OCI-LY7 (cell line): ENCODE results near the gene PPP1CA. TPM values are rescaled to one million over a fixed set of nuclear protein-coding genes. Genes with fewer than 3 reads are reported as not detected.
A peak's percentile ranks its signal among the peaks of the same experiment; 100 is the strongest.

Experiments used
- BruUV-seq: library from RNA; stranded (reverse); fragments of 400-500 nt; replicated peaks from 2 replicates; lab custom pipeline; 2021; lab: Mats Ljungman, UMichigan
- CTCF ChIA-PET: fragments of 300-600 bp; sonication (Branson Sonifier 250); formaldehyde crosslinking; loops from one replicate; lab custom pipeline; 2022; ENCODE audit warnings: antibody characterized with exemption; ENCODE audit not compliant: unreplicated experiment; lab: Charles Lee
- POLR2A ChIA-PET: fragments of 300-600 bp; sonication (Branson Sonifier 250); formaldehyde crosslinking; loops from one replicate; lab custom pipeline; 2022; ENCODE audit warnings: antibody characterized with exemption; lab: Charles Lee
- DNase-seq: peaks from one replicate; pipeline ENCODE4 v3.0.0-alpha.2; 2015; ENCODE audit warnings: low spot score
- H2AFZ ChIP-seq: fragments of 200-600 bp; sonication (generic), shearing (Covaris generic); 2 replicates; pipeline ENCODE4 v1.6.1; 2014; ENCODE audit warnings: mild to moderate bottlenecking, antibody characterized with exemption, low read length, moderate library complexity
- H3K27ac ChIP-seq: fragments of 200-600 bp; sonication (generic); 2 replicates; pipeline ENCODE4 v1.5.1; 2014; ENCODE audit warnings: mixed run types, low read depth, mild to moderate bottlenecking, moderate library complexity, low read length, inconsistent platforms; ENCODE audit not compliant: poor library complexity, severe bottlenecking
- H3K36me3 ChIP-seq: fragments of 200-600 bp; sonication (generic); 2 replicates; pipeline ENCODE4 v1.6.1; 2014; ENCODE audit warnings: mild to moderate bottlenecking, antibody characterized with exemption, low read length, moderate library complexity, mixed read lengths; ENCODE audit not compliant: insufficient read depth
- H3K4me1 ChIP-seq: fragments of 200-600 bp; sonication (generic); 2 replicates; pipeline ENCODE4 v1.5.1; 2014; ENCODE audit warnings: mild to moderate bottlenecking, low read length; ENCODE audit not compliant: insufficient read depth, poor library complexity, severe bottlenecking
- H3K4me2 ChIP-seq: fragments of 200-600 bp; sonication (generic); 2 replicates; pipeline ENCODE4 v1.6.1; 2014; ENCODE audit warnings: mild to moderate bottlenecking, low read length
- H3K4me3 ChIP-seq: fragments of 200-600 bp; sonication (generic); 2 replicates; pipeline ENCODE4 v1.5.1; 2014; ENCODE audit warnings: mild to moderate bottlenecking, low read depth, low read length; ENCODE audit not compliant: poor library complexity, severe bottlenecking
- H3K79me2 ChIP-seq: fragments of 200-600 bp; sonication (generic); 2 replicates; pipeline ENCODE4 v1.6.1; 2016; ENCODE audit warnings: low read depth, mild to moderate bottlenecking, low read length, moderate library complexity, mixed read lengths; ENCODE audit not compliant: insufficient read depth
- H3K9me2 ChIP-seq: fragments of 200-600 bp; sonication (generic); 2 replicates; pipeline ENCODE4 v1.6.1; 2016; ENCODE audit warnings: mild to moderate bottlenecking, low read length, mixed read lengths; ENCODE audit not compliant: insufficient read depth
- H3K9me3 ChIP-seq: fragments of 200-600 bp; sonication (generic); 2 replicates; pipeline ENCODE4 v1.6.1; 2014; ENCODE audit warnings: mild to moderate bottlenecking, mixed run types, low read length, mixed read lengths
- H4K20me1 ChIP-seq: fragments of 200-600 bp; sonication (generic); 2 replicates; pipeline ENCODE4 v1.6.1; 2014; ENCODE audit warnings: mild to moderate bottlenecking, antibody characterized with exemption, low read length, moderate library complexity, mixed read lengths; ENCODE audit not compliant: insufficient read depth
- EZH2phosphoT487 ChIP-seq: fragments of 200-600 bp; sonication (generic); IDR thresholded peaks from 2 replicates; pipeline ENCODE4 v1.6.1; 2018; ENCODE audit warnings: low read depth, borderline replicate concordance, mild to moderate bottlenecking, mixed run types, antibody characterized with exemption, low read length, moderate library complexity, mixed read lengths
- intact Hi-C: fragments of 100-400 bp; cut with micrococcal nuclease; formaldehyde crosslinking; loops from one replicate; pipeline ENCODE4 v1.10.0; 2022; ENCODE audit not compliant: unreplicated experiment
- total RNA-seq, 2 experiments: library from RNA; depleted of rRNA in 1 of 2; stranded (reverse); fragments of >200 nt in 1 of 2; shearing (Covaris generic) in 1 of 2; gene quantifications; 2 replicates each; pipeline ENCODE4 v1.2.3, GENCODE V29; 2014 to 2022
- TF ChIP-seq, protein P1 (sequence below): fragments of 200-600 bp; sonication (generic); conservative IDR thresholded peaks from 2 replicates; pipeline ENCODE4 v1.5.1; 2014; ENCODE audit warnings: mild to moderate bottlenecking, antibody characterized with exemption, low read length, moderate library complexity, mixed read lengths

Gene PPP1CA
- total RNA-seq, 2 experiments from 2014 or later, result 210 to 311 TPM

DNA sequence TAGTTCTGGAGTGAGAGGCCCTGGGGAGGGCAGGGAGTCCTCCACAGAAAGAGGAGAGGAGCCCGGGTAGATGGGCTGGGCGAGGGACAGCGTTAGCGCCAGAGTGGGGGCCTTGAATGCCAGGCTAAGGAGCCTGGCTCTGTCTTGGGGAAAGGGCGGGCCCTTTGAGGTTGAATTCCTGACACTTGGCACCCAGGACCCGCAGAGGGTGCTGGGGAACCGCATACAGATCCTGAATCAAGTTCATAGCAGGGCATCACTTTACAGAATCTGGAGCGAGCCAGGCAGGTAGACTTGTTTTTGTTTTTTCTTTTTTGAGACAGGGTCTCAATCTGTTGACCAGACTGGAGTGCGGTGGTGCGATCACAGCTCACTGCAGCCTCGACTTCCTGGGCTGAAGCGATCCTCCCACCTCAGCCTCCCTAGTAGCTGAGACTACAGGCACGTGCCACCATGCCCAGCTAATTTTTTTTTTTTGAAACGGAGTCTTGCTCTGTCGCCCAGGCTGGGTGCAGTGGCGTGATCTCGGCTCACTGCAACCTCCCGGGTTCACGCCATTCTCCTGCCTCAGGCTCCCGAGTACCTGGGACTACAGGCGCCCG, 19.9 kb upstream of the PPP1CA start:
- peak overlapping the region; percentile 50; the same call in 1 of the 2 replicates for H2AFZ ChIP-seq
- H3K4me1 ChIP-seq, result peaks cover 43% of the 10 kb centered on the region
- POLR2A ChIA-PET, result interaction anchor here (2.1 kb wide), 1 partner anchor 19 kb away, joined by 15 read pairs; the partner anchor contains the start of genes PPP1CA and TBC1D10C

DNA sequence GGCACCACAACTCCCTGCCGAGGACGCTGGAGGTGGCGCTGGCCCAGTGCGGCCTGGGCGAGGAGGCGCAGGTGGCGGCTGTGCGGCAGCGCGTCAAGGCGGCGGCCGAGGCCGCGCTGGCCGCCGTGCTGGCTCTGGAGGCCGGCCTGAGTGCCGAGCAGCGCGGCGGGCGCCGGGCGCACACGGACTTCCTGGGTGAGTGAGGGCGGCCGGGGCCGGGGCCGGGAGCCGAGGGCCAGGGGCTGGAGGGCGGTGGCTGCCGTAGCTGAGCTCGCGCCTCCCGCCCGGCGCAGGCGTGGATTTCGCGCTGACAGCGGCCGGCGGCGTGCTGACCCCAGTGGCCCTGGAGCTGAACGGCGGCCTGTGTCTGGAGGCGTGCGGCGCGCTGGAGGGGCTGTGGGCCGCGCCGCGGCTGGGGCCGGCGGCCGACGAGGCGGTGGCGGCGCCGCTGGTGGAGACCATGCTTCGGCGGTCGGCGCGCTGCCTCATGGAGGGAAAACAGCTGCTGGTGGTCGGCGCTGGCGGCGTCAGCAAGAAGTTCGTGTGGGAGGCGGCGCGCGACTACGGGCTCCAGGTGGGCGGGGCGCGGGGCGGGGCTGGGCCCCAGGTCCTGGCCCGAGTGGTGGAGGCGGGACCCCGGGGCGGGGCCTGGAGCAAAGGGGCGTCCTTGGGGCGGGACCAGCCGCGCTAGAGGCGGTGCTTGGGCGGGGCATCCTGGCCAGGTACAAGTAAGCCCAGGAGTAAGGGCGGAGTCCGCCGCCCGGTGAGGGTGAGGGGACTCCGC, 19.2 kb upstream of the PPP1CA start:
- TF ChIP-seq, protein P1, sequence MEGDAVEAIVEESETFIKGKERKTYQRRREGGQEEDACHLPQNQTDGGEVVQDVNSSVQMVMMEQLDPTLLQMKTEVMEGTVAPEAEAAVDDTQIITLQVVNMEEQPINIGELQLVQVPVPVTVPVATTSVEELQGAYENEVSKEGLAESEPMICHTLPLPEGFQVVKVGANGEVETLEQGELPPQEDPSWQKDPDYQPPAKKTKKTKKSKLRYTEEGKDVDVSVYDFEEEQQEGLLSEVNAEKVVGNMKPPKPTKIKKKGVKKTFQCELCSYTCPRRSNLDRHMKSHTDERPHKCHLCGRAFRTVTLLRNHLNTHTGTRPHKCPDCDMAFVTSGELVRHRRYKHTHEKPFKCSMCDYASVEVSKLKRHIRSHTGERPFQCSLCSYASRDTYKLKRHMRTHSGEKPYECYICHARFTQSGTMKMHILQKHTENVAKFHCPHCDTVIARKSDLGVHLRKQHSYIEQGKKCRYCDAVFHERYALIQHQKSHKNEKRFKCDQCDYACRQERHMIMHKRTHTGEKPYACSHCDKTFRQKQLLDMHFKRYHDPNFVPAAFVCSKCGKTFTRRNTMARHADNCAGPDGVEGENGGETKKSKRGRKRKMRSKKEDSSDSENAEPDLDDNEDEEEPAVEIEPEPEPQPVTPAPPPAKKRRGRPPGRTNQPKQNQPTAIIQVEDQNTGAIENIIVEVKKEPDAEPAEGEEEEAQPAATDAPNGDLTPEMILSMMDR, result no peak
- no peak for TF ChIP-seq EZH2phosphoT487
- peak overlapping the region; percentile 19 for H3K27ac ChIP-seq
- ChIA-PET POLR2A (interaction anchor here (0.6 to 2.1 kb wide), 4 partner anchors 14 to 20 kb away, joined by 3 to 15 read pairs (median 6); partner anchors contain the start of genes PPP1CA, PTPRCAP and TBC1D10C), CTCF (interaction anchor here (0.6 to 1.0 kb wide), 2 partner anchors 9 to 14 kb away, joined by 3 to 4 read pairs; no protein-coding TSS in a partner anchor)
- no peaks in the 10 kb centered on the region for H3K79me2 ChIP-seq
- H4K20me1 ChIP-seq, result no peaks in the 10 kb centered on the region
- H2AFZ ChIP-seq, result peak overlapping the region; percentile 50; the same call in 1 of the 2 replicates
- peaks cover 50% of the 10 kb centered on the region for H3K4me1 ChIP-seq
- H3K4me3 ChIP-seq, result peak overlapping the region; percentile 68
- no TSS peak for BruUV-seq
- DNase-seq, result peak; percentile 95
- H3K9me2 ChIP-seq, result no peaks in the 10 kb centered on the region
- peak overlapping the region; percentile 79 for H3K4me2 ChIP-seq
- no peaks in the 10 kb centered on the region for H3K9me3 ChIP-seq
- intact Hi-C loops, result loop anchor here (1.0 to 5.0 kb wide), 2 partner anchors 18 to 86 kb away; partner anchors contain the start of genes CDK2AP2 and PITPNM1
- H3K36me3 ChIP-seq, result no peaks in the 10 kb centered on the region

More for the DNA sequence above, 19.9 kb upstream of the PPP1CA start:
- no peaks in the 10 kb centered on the region for H3K9me3 ChIP-seq
- no peaks in the 10 kb centered on the region for H3K79me2 ChIP-seq
- H4K20me1 ChIP-seq, result no peaks in the 10 kb centered on the region
- peak overlapping the region; percentile 8 for H3K27ac ChIP-seq
- H3K9me2 ChIP-seq, result no peaks in the 10 kb centered on the region
- peak overlapping the region; percentile 68 for H3K4me3 ChIP-seq
- peak overlapping the region; percentile 69 for H3K4me2 ChIP-seq
- TF ChIP-seq, protein P1, result 0 out of 2 replicates have a peak, but pooled peaks have one; percentile 24
- no peak for TF ChIP-seq EZH2phosphoT487
- intact Hi-C loops, result loop anchor here (1.0 to 5.0 kb wide), 2 partner anchors 18 to 86 kb away; partner anchors contain the start of genes CDK2AP2 and PITPNM1
- DNase-seq, result no peak
- BruUV-seq, result no TSS peak
- no peaks in the 10 kb centered on the region for H3K36me3 ChIP-seq
- CTCF ChIA-PET, result interaction anchor here (1.0 kb wide), 1 partner anchor 9 kb away, joined by 4 read pairs; no protein-coding TSS in a partner anchor
